Measurements from ENCODE around the gene SH3BP1. TPM values are rescaled to one million over a fixed set of nuclear protein-coding genes. Genes with fewer than 3 reads are reported as not detected.

Gene SH3BP1
- total and polyA plus RNA-seq, 2 of the 4 experiments (the other 2 are of a cell fraction), result 8.8 to 33.3 TPM

DNA sequence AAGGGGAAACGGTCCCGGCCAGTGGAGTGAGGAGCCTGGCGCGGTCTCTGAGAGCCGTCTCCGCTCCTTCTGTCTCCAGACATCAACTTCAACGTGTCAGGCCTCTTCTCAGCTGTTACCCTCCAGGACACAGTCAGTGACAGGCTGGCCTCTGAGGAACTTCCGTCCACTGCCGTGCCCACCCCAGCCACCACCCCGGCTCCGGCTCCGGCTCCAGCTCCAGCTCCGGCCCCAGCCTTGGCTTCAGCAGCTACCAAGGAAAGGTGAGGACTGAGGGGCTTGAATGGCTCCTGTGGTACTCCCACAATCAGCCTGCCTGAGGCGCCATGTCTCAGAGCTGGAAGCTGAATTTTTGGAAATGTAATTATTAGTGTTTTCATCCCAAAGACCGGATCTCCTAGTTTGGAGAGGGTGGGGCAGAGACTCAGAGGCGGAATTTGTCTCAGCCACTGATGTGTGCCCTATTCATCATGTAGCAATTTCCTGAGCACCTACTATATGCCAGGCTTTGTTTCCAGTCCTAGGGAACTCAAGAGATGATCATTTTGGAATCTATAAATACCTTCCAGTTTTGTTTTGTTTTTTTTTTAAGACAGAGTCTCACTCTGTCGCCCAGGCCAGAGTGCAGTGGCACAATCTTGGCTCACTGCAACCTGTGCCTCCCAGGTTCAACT lies 11.1 kb downstream of the SH3BP1 start:
- Histone ChIP-seq H3K9me3 (ENCODE audit: control insufficient read depth, insufficient read depth, low read length) (no peaks in the 10 kb centered on the region), H2AK5ac (ENCODE audit: low read depth, low read length) (no peak overlapping the region), H2AK9ac (replicated peaks; ENCODE audit: low read depth, low read length, poor library complexity) (no peak overlapping the region), H3K36me3 (ENCODE audit: control insufficient read depth, insufficient read depth, low read length) (peaks cover 61% of the 10 kb centered on the region), H2BK120ac (ENCODE audit: low read depth, low read length) (no peak overlapping the region), H3K9ac (ENCODE audit: low read depth, low read length) (no peak overlapping the region), H3K56ac (ENCODE audit: extremely low read depth, insufficient read depth, low read length) (no peak overlapping the region), H3K18ac (ENCODE audit: low read depth, low read length) (no peak overlapping the region), H2BK20ac (ENCODE audit: low read depth, low read length) (no peak overlapping the region), H2AFZ (replicated peaks; ENCODE audit: low read length, poor library complexity) (no peak overlapping the region), H3K79me1 (ENCODE audit: low read depth in 1 of 2, low read length in 2 of 2) (no peaks in the 10 kb centered on the region), H3K4ac (ENCODE audit: low read depth, low read length) (no peak overlapping the region), H3K23ac (ENCODE audit: low read depth, low read length) (no peak overlapping the region), H3K4me3 (ENCODE audit: insufficient read depth, low read depth, low read length) (no peak overlapping the region), H3K9me1 (ENCODE audit: insufficient read depth, low read length) (no peaks in the 10 kb centered on the region), H3K4me2 (ENCODE audit: low read depth, low read length) (no peak overlapping the region), H2BK15ac (ENCODE audit: low read depth, low read length) (no peak overlapping the region), H3K14ac (replicated peaks; ENCODE audit: low read depth, low read length) (no peak overlapping the region), H4K8ac (ENCODE audit: low read depth in 2 of 2, low read length in 2 of 2) (no peak overlapping the region), H3K4me1 (ENCODE audit: control insufficient read depth, insufficient read depth, low read length) (no peaks in the 10 kb centered on the region), H4K91ac (ENCODE audit: insufficient read depth, low read depth, low read length) (no peak overlapping the region), H4K5ac (ENCODE audit: low read depth, low read length) (no peak overlapping the region), H2BK5ac (ENCODE audit: low read depth, low read length, poor library complexity, severe bottlenecking) (no peak overlapping the region), H3K27ac (ENCODE audit: insufficient read depth, low read length) (no peak overlapping the region), H4K20me1 (ENCODE audit: insufficient read depth, low read length) (no peaks in the 10 kb centered on the region), H3K27me3 (ENCODE audit: control insufficient read depth, insufficient read depth, low read length) (no peaks in the 10 kb centered on the region)
- ChIA-PET POLR2A (ENCODE audit: unreplicated experiment) (no interaction called here), CTCF (no interaction called here)
- dilution Hi-C loops (cut with HindIII; ENCODE audit: low sequenced_read_pairs, unreplicated experiment), result no loop called here
- BruUV-seq (replicated peaks), result no TSS peak
- 100% methylated on average over 3 of the region's 17 CpGs; no CpG with 5 or more reads in 1 of the 2 experiments for WGBS, 2 experiments (ENCODE audit: extremely low coverage in 2 of 2, insufficient read length in 1 of 2)
- DNase-seq (no peak), ATAC-seq (ENCODE audit: low read depth) (no peak)
- TF ChIP-seq ELK1 (IDR thresholded peaks at IDR 0.05; ENCODE audit: borderline replicate concordance, low read depth, low read length), result no peak
- TF ChIP-seq, protein P1, sequence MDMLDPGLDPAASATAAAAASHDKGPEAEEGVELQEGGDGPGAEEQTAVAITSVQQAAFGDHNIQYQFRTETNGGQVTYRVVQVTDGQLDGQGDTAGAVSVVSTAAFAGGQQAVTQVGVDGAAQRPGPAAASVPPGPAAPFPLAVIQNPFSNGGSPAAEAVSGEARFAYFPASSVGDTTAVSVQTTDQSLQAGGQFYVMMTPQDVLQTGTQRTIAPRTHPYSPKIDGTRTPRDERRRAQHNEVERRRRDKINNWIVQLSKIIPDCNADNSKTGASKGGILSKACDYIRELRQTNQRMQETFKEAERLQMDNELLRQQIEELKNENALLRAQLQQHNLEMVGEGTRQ (IDR thresholded peaks at IDR 0.05; ENCODE audit: low read depth, low read length), result no peak
- TF ChIP-seq CTCF (conservative IDR thresholded peaks at IDR 0.05; ENCODE audit: low read depth, low read length), result no peak
- TF ChIP-seq BHLHE40 (IDR thresholded peaks at IDR 0.05; ENCODE audit: low read depth, low read length), result no peak
- TF ChIP-seq FOS (IDR thresholded peaks at IDR 0.05; ENCODE audit: low read depth, low read length), result no peak
- TF ChIP-seq SMC3 (IDR thresholded peaks at IDR 0.05; ENCODE audit: low read depth, low read length), result no peak
- TF ChIP-seq MXI1 (IDR thresholded peaks at IDR 0.05; ENCODE audit: borderline replicate concordance, low read depth, low read length), result no peak
- no peak for TF ChIP-seq NFE2L2 (IDR thresholded peaks at IDR 0.05; ENCODE audit: low read depth, low read length)
- TF ChIP-seq RAD21 (IDR thresholded peaks at IDR 0.05; ENCODE audit: low read length), result no peak
- TF ChIP-seq RCOR1 (IDR thresholded peaks at IDR 0.05; ENCODE audit: insufficient replicate concordance, low read length), result no peak
- no peak for TF ChIP-seq POLR2A (IDR thresholded peaks at IDR 0.05; ENCODE audit: low read depth, low read length)
- no peak for TF ChIP-seq MAZ (IDR thresholded peaks at IDR 0.05; ENCODE audit: borderline replicate concordance, low read depth, low read length)
- intact Hi-C loops (cut with micrococcal nuclease), result no loop called here
- in situ Hi-C loops (cut with MboI; ENCODE audit: low sequenced_read_pairs), result no loop called here

Data from IMR-90 (cell line).